ENCODE data around the gene USP24.

Gene USP24

GRCh38 chr1:55155522-55155921 lies 59.6 kb downstream of the USP24 start:
- DNase-seq = no peak

- DNase-seq = no peak
These were observed 60.5 kb downstream of the USP24 start for GRCh38 chr1:55154616-55155015.

- DNase-seq = no peak
These were observed 62.1 kb downstream of the USP24 start for GRCh38 chr1:55153031-55153430.

GRCh38 chr1:55150880-55151588 lies 64.1 kb downstream of the USP24 start:
- no peak for DNase-seq

GRCh38 chr1:55148676-55149075 lies 66.5 kb downstream of the USP24 start:
- DNase-seq = no peak

- no peak for DNase-seq
These were observed 67.6 kb downstream of the USP24 start for GRCh38 chr1:55147524-55147923.

GRCh38 chr1:55146781-55147180 lies 68.4 kb downstream of the USP24 start:
- no peak for DNase-seq

- no peak for DNase-seq
These were observed 70.3 kb downstream of the USP24 start for GRCh38 chr1:55144886-55145285.

- no peak for DNase-seq
These were observed 71.5 kb downstream of the USP24 start for GRCh38 chr1:55143684-55144083.

- no peak for DNase-seq
These were observed 73.8 kb downstream of the USP24 start for GRCh38 chr1:55141295-55141893.

GRCh38 chr1:55140546-55140983 lies 74.6 kb downstream of the USP24 start:
- peak; percentile 38 for DNase-seq

GRCh38 chr1:55140137-55140536 lies 75.0 kb downstream of the USP24 start:
- DNase-seq = no peak

- no peak for DNase-seq
These were observed 76.3 kb downstream of the USP24 start for GRCh38 chr1:55138823-55139222.

- no peak for DNase-seq
These were observed 80.9 kb downstream of the USP24 start for GRCh38 chr1:55134152-55134808.

GRCh38 chr1:55131801-55132200 lies 83.4 kb downstream of the USP24 start:
- DNase-seq = no peak

- DNase-seq = no peak
These were observed 83.9 kb downstream of the USP24 start for GRCh38 chr1:55131218-55131617.

GRCh38 chr1:55129194-55129728 lies 85.9 kb downstream of the USP24 start:
- no peak for DNase-seq

- DNase-seq = no peak
These were observed 86.7 kb downstream of the USP24 start for GRCh38 chr1:55128418-55128995.

- no peak for DNase-seq
These were observed 87.3 kb downstream of the USP24 start for GRCh38 chr1:55127827-55128343.

GRCh38 chr1:55124470-55124869 lies 90.7 kb downstream of the USP24 start:
- no peak for DNase-seq

GRCh38 chr1:55120538-55120937 lies 94.6 kb downstream of the USP24 start:
- no peak for DNase-seq

GRCh38 chr1:55118651-55119329 lies 96.4 kb downstream of the USP24 start:
- DNase-seq = no peak

- no peak for DNase-seq
These were observed 97.2 kb downstream of the USP24 start for GRCh38 chr1:55117941-55118340.
